ENCODE results near the gene MX1.

GRCh38 chr21:41381731-41382130 lies 44.3 kb upstream of the MX1 start:
- no peak for TF ChIP-seq CTCF (IDR thresholded peaks at IDR 0.05; ENCODE audit: insufficient read depth, low read length)
- no peak for TF ChIP-seq POLR2AphosphoS5 (IDR thresholded peaks at IDR 0.05; ENCODE audit: low read depth)
- TF ChIP-seq REST (IDR thresholded peaks at IDR 0.05; ENCODE audit: insufficient replicate concordance, low read depth) = no peak
- TF ChIP-seq GABPA (IDR thresholded peaks at IDR 0.05; ENCODE audit: low read depth) = no peak
